Stimulated activated CD4-positive, alpha-beta T cell treated with anti-CD3 and anti-CD28 coated beads, Interleukin-12 subunit alpha, Interleukin-12 subunit beta, amount 100 ng/mL, for 48 hours (primary cell): ENCODE measurements around the gene CPNE9.

ENCODE experiments used
- DNase-seq, 3 donors: peaks; one replicate each; pipeline ENCODE4 v3.0.0-alpha.2; 2020; ENCODE audit warnings: low read depth in 2 of 3, low spot score in 1 of 3

CPNE9 gene

GRCh38 chr3:9703736-9704346 is at the start of gene CPNE9:
Gene CPNE9, plus strand, starts transcription at chr3:9703833. Its CDS starts 164 bp downstream, at chr3:9703997.
- DNase-seq: no peak

DNA sequence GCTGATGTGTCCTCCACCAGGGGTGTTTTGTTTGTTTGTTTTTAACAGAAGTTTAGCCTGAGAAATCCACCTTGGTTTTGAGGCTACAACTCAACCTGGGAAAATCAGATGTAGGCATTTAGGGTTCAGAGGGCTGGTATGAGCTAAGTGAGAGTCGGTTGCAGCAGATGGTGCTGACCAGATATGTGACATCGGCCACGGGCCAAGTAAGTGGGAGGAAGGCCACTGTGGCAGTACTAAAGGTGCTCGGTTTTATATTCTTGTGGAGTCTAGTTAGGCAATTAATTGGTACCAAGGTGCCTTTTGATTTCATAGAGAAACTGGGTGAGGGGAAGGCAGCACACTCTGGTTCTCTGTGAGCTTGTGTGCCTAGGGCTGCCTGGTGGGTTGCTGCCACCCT is 43.8 kb upstream of the CPNE9 start:
- no peak for DNase-seq

GRCh38 chr3:9660972-9661371 is 42.7 kb upstream of the CPNE9 start:
- DNase-seq: no peak

- no peak for DNase-seq
Measured at GRCh38 chr3:9664119-9664751, 39.4 kb upstream of the CPNE9 start.

DNA sequence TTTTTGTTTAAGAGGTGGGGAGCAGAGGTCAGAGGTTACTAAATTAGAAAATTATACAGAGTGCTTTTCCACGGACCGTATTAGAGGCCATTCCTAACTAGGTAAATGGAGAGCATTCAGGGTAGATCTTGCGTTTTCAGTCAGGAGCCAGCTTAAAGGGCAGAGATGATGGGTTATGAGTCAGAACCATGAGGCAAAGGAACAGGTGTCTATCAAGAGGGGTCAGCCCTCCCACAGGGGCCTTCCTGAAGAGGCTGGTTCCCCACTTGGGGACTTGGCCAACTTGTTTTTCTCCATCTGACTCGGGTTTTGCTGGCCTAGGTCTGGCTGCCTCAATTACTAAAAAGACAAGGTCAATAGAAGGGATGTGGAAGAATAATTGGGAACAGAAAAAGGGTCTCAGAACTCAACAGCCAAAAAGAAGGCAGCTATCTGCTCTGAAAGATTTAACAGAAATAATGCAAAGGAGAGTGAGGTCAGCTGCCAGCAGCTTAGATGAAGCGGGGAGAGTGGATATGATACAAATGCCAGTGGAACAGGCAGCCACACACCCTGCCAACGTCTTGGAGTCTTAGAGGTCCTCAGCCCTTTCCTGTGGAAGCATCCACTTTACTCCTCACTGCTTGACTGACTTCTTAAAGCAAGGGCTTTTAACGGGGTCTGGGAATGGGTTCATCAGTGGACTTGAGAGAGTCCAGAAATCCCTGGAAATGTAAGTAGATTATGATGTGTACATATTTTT is 36.8 kb upstream of the CPNE9 start:
- DNase-seq: no peak

GRCh38 chr3:9669277-9669676 is 34.4 kb upstream of the CPNE9 start:
- DNase-seq: no peak

DNA sequence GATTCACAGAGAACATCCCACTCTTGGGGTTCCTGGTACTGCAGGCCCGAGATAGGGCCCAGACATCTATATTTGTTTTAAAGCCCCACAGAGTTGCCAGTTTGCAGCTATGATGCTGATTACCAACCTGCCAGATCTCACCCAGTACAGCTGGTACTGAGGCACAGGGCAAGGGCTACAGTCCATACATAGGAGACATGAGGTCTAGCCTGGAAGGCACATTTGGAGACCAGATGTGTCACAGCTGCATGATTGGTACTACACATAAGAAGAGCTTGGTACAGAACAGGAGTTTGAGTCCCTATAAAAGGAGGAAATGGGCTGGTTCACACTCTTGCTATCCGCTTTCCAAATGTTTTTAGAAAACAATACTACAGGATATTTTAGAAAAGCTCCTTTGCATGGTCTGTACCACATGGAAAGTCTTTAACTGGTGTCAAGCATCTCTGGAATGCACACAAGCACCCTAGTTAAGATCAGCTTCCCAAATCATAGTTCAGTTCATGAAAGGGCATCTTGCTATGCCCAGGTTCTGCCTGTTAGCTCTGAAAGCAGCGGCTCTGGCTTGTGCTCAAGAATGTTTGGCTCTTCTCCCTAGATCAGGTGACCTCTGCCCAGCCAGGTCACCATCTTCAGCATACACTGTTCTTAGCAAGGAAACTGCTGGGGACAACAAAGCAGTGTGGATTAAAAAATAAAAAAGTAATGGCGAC is 33.8 kb upstream of the CPNE9 start:
- no peak for DNase-seq

GRCh38 chr3:9673082-9673481 is 30.6 kb upstream of the CPNE9 start:
- no peak for DNase-seq

DNA sequence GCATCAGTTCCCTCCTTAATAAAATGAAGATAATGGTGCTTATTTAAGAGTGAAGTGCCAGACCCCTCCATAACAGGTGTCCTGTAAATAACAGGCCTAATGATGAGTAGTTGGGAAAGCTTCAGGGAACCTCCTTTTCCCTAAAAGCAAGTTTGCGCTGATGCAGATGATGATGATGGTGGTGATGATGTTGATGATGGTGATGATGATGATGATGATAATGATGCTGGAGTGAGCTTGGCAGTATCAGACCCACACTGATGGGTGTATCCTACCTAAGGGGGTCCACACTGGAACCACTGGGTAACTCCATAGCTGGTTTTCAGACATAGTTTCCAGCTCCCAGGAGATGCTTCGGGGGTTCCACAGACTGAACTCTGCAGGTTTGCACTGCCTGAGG is 29.9 kb upstream of the CPNE9 start:
- no peak for DNase-seq

- DNase-seq: no peak
Measured at GRCh38 chr3:9675736-9676290, 27.8 kb upstream of the CPNE9 start.

- no peak for DNase-seq
Measured at GRCh38 chr3:9676785-9677184, 26.8 kb upstream of the CPNE9 start.

DNA sequence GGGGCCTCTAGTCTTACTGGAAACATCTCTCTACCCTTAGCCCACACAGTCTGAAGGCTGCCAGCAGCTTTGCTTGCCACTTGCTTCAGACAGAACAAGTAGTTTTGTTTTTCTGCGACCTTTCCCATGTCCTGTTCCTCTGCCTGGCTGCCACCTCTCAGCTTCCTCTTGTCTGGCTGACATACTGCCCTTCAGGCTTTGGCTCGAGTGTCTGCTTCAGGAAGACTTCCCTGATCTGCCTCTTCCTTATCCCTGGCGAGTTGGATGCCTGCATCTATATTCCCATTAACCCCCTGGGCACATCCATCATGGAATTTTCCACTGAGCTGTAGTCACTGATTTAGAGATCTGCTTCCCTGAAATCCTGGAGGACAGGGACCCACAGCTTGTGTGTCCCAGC is 25.1 kb upstream of the CPNE9 start:
- no peak for DNase-seq

DNA sequence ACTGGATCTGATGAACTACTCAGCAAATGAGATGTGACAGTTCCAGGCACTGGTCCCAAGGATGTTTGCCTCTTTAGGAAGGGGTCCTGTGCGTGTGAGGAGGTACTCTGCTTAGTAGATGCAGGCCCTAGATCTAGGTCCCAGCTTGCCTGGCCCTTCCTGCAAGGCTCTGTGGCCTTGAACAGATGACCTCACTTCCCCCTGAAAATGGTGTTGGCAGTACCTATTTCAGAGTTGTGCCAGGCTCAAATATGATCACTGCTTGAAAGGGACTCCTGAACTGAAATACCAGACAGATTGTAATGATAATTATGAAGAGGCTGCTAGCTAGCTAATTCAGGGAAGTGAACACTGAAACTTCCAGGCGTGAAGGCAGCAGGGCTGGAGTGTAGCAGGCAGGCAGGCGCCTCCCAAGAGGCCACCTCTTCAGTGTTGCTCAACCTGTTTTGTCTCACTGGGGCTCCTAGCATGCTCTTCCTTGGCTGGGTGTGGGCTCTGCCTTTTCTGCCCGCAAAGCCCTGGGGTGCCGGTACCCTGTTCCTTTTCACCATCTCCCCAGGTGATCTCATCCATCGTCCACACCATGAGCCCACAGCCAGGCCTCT is 24.1 kb upstream of the CPNE9 start:
- DNase-seq: no peak

- no peak for DNase-seq
Measured at GRCh38 chr3:9681011-9681722, 22.5 kb upstream of the CPNE9 start.

DNA sequence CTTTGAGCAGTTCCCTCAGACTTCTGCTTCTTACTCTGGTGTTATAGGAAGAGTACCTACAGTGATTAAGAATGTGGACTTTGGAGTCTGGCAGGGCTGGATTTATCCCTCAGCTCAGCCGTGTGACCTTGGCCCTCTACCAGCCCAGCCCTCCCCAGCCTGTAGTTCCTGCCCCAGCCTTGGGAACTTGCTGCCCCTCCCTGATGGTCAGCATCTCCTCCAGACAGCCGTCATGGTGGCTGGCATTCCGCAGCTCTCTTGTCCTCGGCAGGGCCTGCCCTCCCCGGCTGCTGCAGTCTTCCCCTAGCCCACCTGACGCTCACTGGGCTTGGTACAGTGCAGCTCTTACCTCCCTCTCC is 21.9 kb upstream of the CPNE9 start:
- no peak for DNase-seq

DNA sequence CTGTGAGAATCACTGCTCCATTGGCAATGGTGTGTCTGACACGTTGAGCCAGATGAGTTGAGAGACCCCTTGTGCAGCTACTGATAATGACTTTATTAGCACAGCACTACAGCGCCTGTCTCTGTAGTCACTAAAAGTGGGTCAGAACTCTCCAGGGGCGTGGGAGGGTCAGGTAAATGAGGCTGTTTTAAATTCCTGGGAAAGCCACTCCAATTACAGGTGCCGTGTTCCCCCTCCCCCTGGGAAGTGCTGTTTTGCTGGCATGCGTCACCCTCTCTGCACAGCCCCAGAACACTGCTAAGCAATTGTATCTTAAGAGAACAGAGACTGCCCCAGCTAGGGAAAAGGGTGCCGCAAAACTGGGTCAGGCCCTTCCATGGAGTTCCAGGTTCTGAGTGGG is 21.5 kb upstream of the CPNE9 start:
- no peak for DNase-seq

DNA sequence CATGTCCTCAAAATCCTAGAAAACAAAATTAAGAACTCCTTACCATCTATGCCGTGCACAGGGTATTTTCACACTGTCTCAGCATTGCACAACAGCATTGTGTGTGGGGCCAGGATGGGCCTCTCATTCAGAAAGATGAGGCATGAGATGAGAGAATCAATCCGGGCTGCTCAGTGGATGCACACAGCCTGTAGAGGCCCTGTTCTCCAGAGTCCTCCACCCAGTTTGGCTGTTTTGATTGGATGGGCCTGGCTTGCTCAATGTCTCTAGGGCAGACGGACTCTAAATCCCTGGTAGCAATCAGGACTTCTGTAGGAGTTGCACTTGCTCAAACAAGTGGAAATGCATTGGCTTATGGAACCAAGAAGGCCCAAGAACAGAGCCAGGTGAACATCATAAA is 20.2 kb upstream of the CPNE9 start:
- DNase-seq: no peak

- no peak for DNase-seq
Measured at GRCh38 chr3:9685216-9686049, 18.2 kb upstream of the CPNE9 start.

- DNase-seq: no peak
Measured at GRCh38 chr3:9686050-9686550, 17.5 kb upstream of the CPNE9 start.

DNA sequence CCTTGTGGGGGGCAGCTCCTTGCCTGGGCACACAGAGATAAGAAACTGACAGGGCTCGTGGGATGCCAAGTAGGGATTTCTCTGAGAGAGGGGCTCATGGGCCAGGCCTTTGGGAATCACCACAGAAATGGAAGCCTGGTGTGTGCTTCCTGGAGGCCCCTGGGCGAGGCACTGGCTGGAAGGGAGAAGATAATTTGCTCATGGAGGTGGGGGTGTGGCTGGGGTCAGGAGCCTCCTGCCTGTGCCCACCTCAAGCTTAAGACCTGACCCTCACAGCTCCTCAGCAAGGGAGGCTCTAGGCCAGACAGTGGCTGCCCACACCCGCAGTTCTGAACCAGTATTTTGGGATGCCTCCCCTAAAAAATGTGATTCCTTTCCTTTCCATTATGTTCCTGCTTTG is 16.9 kb upstream of the CPNE9 start:
- DNase-seq: no peak
